Measurements from ENCODE around the gene NKAIN1. TPM values are rescaled to one million over a fixed set of nuclear protein-coding genes. Genes with fewer than 3 reads are reported as not detected.
A peak's percentile ranks its signal among the peaks of the same experiment; 100 is the strongest.

NKAIN1 gene
- total and polyA plus RNA-seq, 2 donors (not counting 3 experiments of a cell fraction or from before 2014, with no cell fraction given): 0.29 to 0.40 TPM

GRCh38 chr1:31238986-31239613 lies 587 bp downstream of the NKAIN1 start:
- TF ChIP-seq EZH2 (IDR thresholded peaks at IDR 0.05; ENCODE audit: borderline replicate concordance, low read depth, low read length, severe bottlenecking) (peak; percentile 77), POLR2A (IDR thresholded peaks at IDR 0.05; ENCODE audit: low read depth, low read length) (no peak), JUN (IDR thresholded peaks at IDR 0.05; ENCODE audit: borderline replicate concordance, insufficient read depth, insufficient read length, low read depth) (no peak), MYC (IDR thresholded peaks at IDR 0.05; ENCODE audit: low read depth, low read length) (no peak), GATA2 (IDR thresholded peaks at IDR 0.05; ENCODE audit: insufficient read depth, insufficient read length, low read depth, low read length) (no peak)
- H4K20me1 ChIP-seq (replicated peaks; ENCODE audit: control insufficient read depth, extremely low read depth, insufficient read depth, low read length): no peaks in the 10 kb centered on the region
- H3K4me3 ChIP-seq (replicated peaks in 1 of 3; ENCODE audit: insufficient read depth in 1 of 3, low read depth in 1 of 3, low read length in 3 of 3): peak overlapping the region in 1 of 3 experiments; percentile 33
- no peak overlapping the region for H3K27ac ChIP-seq (ENCODE audit: insufficient read depth, low read depth, low read length)
- H3K36me3 ChIP-seq (ENCODE audit: control insufficient read depth in 2 of 2, extremely low read depth in 1 of 2, insufficient read depth in 2 of 2, low read length in 2 of 2): no peaks in the 10 kb centered on the region
- DNase-seq (ENCODE audit: low read depth, low spot score): peak; percentile 21
- intact Hi-C loops (cut with micrococcal nuclease): no loop called here
- no peaks in the 10 kb centered on the region for H3K79me2 ChIP-seq (ENCODE audit: control insufficient read depth, insufficient read depth, low read length)
- peak overlapping the region; percentile 39 for H2AFZ ChIP-seq (ENCODE audit: low read depth, low read length)
- H3K4me1 ChIP-seq (ENCODE audit: control insufficient read depth, extremely low read depth, insufficient read depth, low read length): peaks cover 9% of the 10 kb centered on the region
- no TSS peak for BruUV-seq (replicated peaks)
- dilution Hi-C loops (cut with MboI; ENCODE audit: extremely low pct_ligation_motif_present, low sequenced_read_pairs): no loop called here
- no peak for FAIRE-seq
- H3K9me3 ChIP-seq (replicated peaks; ENCODE audit: control insufficient read depth, insufficient read depth, low read length): no peaks in the 10 kb centered on the region
- H3K9ac ChIP-seq (replicated peaks; ENCODE audit: extremely low read depth, insufficient read depth, low read length): no peak overlapping the region
- H3K9me1 ChIP-seq (replicated peaks; ENCODE audit: control insufficient read depth, extremely low read depth, insufficient read depth, low read length): no peaks in the 10 kb centered on the region
- ChIA-PET POLR2A (no interaction called here), CTCF (no interaction called here)
- peak overlapping the region; percentile 25 for H3K4me2 ChIP-seq (ENCODE audit: insufficient read depth, low read length)
- H3K27me3 ChIP-seq (ENCODE audit: control insufficient read depth in 2 of 2, insufficient read depth in 2 of 2, low read length in 2 of 2): peaks cover 40 to 44% of the 10 kb centered on the region in 2 experiments

GRCh38 chr1:31238612-31238985 lies 1.1 kb downstream of the NKAIN1 start:
- POLR2A ChIA-PET: no interaction called here
- no peak overlapping the region for H3K4me3 ChIP-seq (replicated peaks in 1 of 3; ENCODE audit: insufficient read depth in 1 of 3, low read depth in 1 of 3, low read length in 3 of 3)
- no peak overlapping the region for H3K27ac ChIP-seq (ENCODE audit: insufficient read depth, low read depth, low read length)
- H3K9me1 ChIP-seq (replicated peaks; ENCODE audit: control insufficient read depth, extremely low read depth, insufficient read depth, low read length): no peaks in the 10 kb centered on the region
- no peak overlapping the region for H2AFZ ChIP-seq (ENCODE audit: low read depth, low read length)
- no peaks in the 10 kb centered on the region for H4K20me1 ChIP-seq (replicated peaks; ENCODE audit: control insufficient read depth, extremely low read depth, insufficient read depth, low read length)
- H3K9ac ChIP-seq (replicated peaks; ENCODE audit: extremely low read depth, insufficient read depth, low read length): no peak overlapping the region
- peaks cover 9% of the 10 kb centered on the region for H3K4me1 ChIP-seq (ENCODE audit: control insufficient read depth, extremely low read depth, insufficient read depth, low read length)
- intact Hi-C loops (cut with micrococcal nuclease) (no loop called here), dilution Hi-C loops (cut with MboI; ENCODE audit: extremely low pct_ligation_motif_present, low sequenced_read_pairs) (no loop called here)
- no peaks in the 10 kb centered on the region for H3K79me2 ChIP-seq (ENCODE audit: control insufficient read depth, insufficient read depth, low read length)
- no peaks in the 10 kb centered on the region for H3K9me3 ChIP-seq (replicated peaks; ENCODE audit: control insufficient read depth, insufficient read depth, low read length)
- no TSS peak for BruUV-seq (replicated peaks)
- H3K36me3 ChIP-seq (ENCODE audit: control insufficient read depth in 2 of 2, extremely low read depth in 1 of 2, insufficient read depth in 2 of 2, low read length in 2 of 2): no peaks in the 10 kb centered on the region
- no peak for DNase-seq (ENCODE audit: low read depth, low spot score)
- peaks cover 40 to 44% of the 10 kb centered on the region in 2 experiments for H3K27me3 ChIP-seq (ENCODE audit: control insufficient read depth in 2 of 2, insufficient read depth in 2 of 2, low read length in 2 of 2)
- no peak for FAIRE-seq
- H3K4me2 ChIP-seq (ENCODE audit: insufficient read depth, low read length): no peak overlapping the region
- CTCF ChIA-PET: no interaction called here
- TF ChIP-seq CTCF (IDR thresholded peaks at IDR 0.05; ENCODE audit: extremely low read depth in 1 of 2, insufficient read depth in 1 of 2, low read depth in 1 of 2, low read length in 2 of 2) (no peak), POLR2A (IDR thresholded peaks at IDR 0.05; ENCODE audit: low read depth, low read length) (no peak), GATA2 (IDR thresholded peaks at IDR 0.05; ENCODE audit: insufficient read depth, insufficient read length, low read depth, low read length) (no peak), JUN (IDR thresholded peaks at IDR 0.05; ENCODE audit: borderline replicate concordance, insufficient read depth, insufficient read length, low read depth) (no peak), EZH2 (IDR thresholded peaks at IDR 0.05; ENCODE audit: borderline replicate concordance, low read depth, low read length, severe bottlenecking) (no peak), MYC (IDR thresholded peaks at IDR 0.05; ENCODE audit: low read depth, low read length) (no peak), POLR2AphosphoS5 (IDR thresholded peaks at IDR 0.05; ENCODE audit: insufficient read depth, low read depth, low read length) (no peak), MAX (IDR thresholded peaks at IDR 0.05; ENCODE audit: insufficient read depth, insufficient read length) (no peak), FOS (IDR thresholded peaks at IDR 0.05; ENCODE audit: borderline replicate concordance, insufficient read depth, low read length) (no peak)
